Endothelial cell of umbilical vein (primary cell): ENCODE data around the gene B3GALNT1. TPM values are rescaled to one million over a fixed set of nuclear protein-coding genes. Genes with fewer than 3 reads are reported as not detected.

ENCODE experiments used
- BruUV-seq: library from RNA; stranded (reverse); fragments of 400-500 nt; replicated peaks from 2 replicates; lab custom pipeline; 2021; lab: Mats Ljungman, UMichigan
- CTCF ChIA-PET: fragments of 300-600, 350-600 bp; sonication (Branson Sonifier 250); formaldehyde crosslinking; loops from one replicate; lab custom pipeline; 2021; ENCODE audit warnings: antibody characterized with exemption, inconsistent platforms; lab: Charles Lee
- POLR2A ChIA-PET: fragments of 300-600, 350-600 bp; sonication (Branson Sonifier 250); formaldehyde crosslinking; loops from one replicate; lab custom pipeline; 2021; ENCODE audit warnings: antibody characterized with exemption, inconsistent platforms; lab: Charles Lee
- DNase-seq: peaks from one replicate; pipeline ENCODE4 v3.0.0-alpha.2; 2011; ENCODE audit warnings: low read depth, low spot score
- FAIRE-seq: peaks from 2 replicates; lab custom pipeline; 2011; peaks lifted over from hg19 to GRCh38; lab: Jason Lieb, UNC
- H2AFZ ChIP-seq: 2 replicates; pipeline ENCODE4 v1.6.0; 2012; ENCODE audit warnings: low read depth, low read length, control low read depth, inconsistent platforms
- H3K27ac ChIP-seq: 2 replicates; pipeline ENCODE4 v1.5.1; 2011; ENCODE audit warnings: low read depth, mild to moderate bottlenecking, control low read depth, low read length, moderate library complexity; ENCODE audit not compliant: insufficient read depth
- H3K27me3 ChIP-seq, 2 experiments: 2 replicates each; pipeline versions ENCODE4 v1.6.0 to v1.6.1; 2011; ENCODE audit warnings: low read length in 2 of 2, mixed read lengths in 1 of 2; ENCODE audit not compliant: control insufficient read depth in 2 of 2, insufficient read depth in 2 of 2
- H3K36me3 ChIP-seq, 2 experiments: 2 replicates in 1 of 2; 3 replicates in 1 of 2; pipeline ENCODE4 v1.5.1; 2011; ENCODE audit warnings: low read length in 2 of 2, mild to moderate bottlenecking in 1 of 2, moderate library complexity in 1 of 2; ENCODE audit not compliant: control insufficient read depth in 2 of 2, insufficient read depth in 2 of 2; ENCODE audit errors: extremely low read depth in 1 of 2
- H3K4me1 ChIP-seq: 3 replicates; pipeline ENCODE4 v1.5.1; 2011; ENCODE audit warnings: mild to moderate bottlenecking, low read length; ENCODE audit not compliant: control insufficient read depth, insufficient read depth; ENCODE audit errors: extremely low read depth
- H3K4me2 ChIP-seq: 2 replicates; pipeline ENCODE4 v1.6.1; 2011; ENCODE audit warnings: low read length, control low read depth, mixed read lengths; ENCODE audit not compliant: insufficient read depth
- H3K4me3 ChIP-seq, 3 experiments: fragments of 200-600 bp in 1 of 3; sonication (generic), shearing (Covaris generic) in 1 of 3; replicated peaks in 1 of 3; 2 replicates each; pipeline ENCODE4 v1.5.1; 2011 to 2016; ENCODE audit warnings: control low read depth in 3 of 3, low read length in 3 of 3, mild to moderate bottlenecking in 2 of 3, inconsistent platforms in 1 of 3, low read depth in 1 of 3, moderate library complexity in 1 of 3; ENCODE audit not compliant: insufficient read depth in 1 of 3
- H3K79me2 ChIP-seq: 2 replicates; pipeline ENCODE4 v1.6.0; 2012; ENCODE audit warnings: low read length, inconsistent platforms; ENCODE audit not compliant: control insufficient read depth, insufficient read depth
- H3K9ac ChIP-seq: replicated peaks from 2 replicates; pipeline ENCODE3; 2011; ENCODE audit warnings: low read length, control low read depth; ENCODE audit not compliant: insufficient read depth; ENCODE audit errors: extremely low read depth
- H3K9me1 ChIP-seq: replicated peaks from 3 replicates; pipeline ENCODE4 v1.6.0; 2011; ENCODE audit warnings: mild to moderate bottlenecking, low read length; ENCODE audit not compliant: control insufficient read depth, insufficient read depth; ENCODE audit errors: extremely low read depth
- H3K9me3 ChIP-seq: replicated peaks from 2 replicates; pipeline ENCODE4 v1.5.1; 2012; ENCODE audit warnings: low read length, inconsistent platforms; ENCODE audit not compliant: control insufficient read depth, insufficient read depth
- H4K20me1 ChIP-seq: replicated peaks from 2 replicates; pipeline ENCODE3; 2011; ENCODE audit warnings: mild to moderate bottlenecking, low read length; ENCODE audit not compliant: control insufficient read depth, insufficient read depth; ENCODE audit errors: extremely low read depth
- EZH2 ChIP-seq: IDR thresholded peaks from 2 replicates; pipeline ENCODE4 v1.6.1; 2012; ENCODE audit warnings: borderline replicate concordance, low read depth, mild to moderate bottlenecking, moderate library complexity, low read length, inconsistent platforms; ENCODE audit not compliant: severe bottlenecking
- GATA2 ChIP-seq: IDR thresholded peaks from 2 replicates; pipeline ENCODE4 v1.7.0; 2011; ENCODE audit warnings: low read depth, mild to moderate bottlenecking, moderate library complexity, mixed read lengths, low read length; ENCODE audit not compliant: insufficient read length, insufficient read depth
- JUN ChIP-seq: IDR thresholded peaks from 2 replicates; pipeline ENCODE4 v1.6.1; 2011; ENCODE audit warnings: borderline replicate concordance, low read depth; ENCODE audit not compliant: insufficient read length, insufficient read depth
- MYC ChIP-seq: IDR thresholded peaks from one replicate; pipeline ENCODE4 v1.6.1; 2011; ENCODE audit warnings: mild to moderate bottlenecking, low read depth, low read length
- POLR2A ChIP-seq: IDR thresholded peaks from 2 replicates; pipeline ENCODE4 v1.6.1; 2012; ENCODE audit warnings: low read depth, mild to moderate bottlenecking, control low read depth, low read length
- POLR2AphosphoS5 ChIP-seq: IDR thresholded peaks from 2 replicates; pipeline ENCODE4 v1.6.1; 2012; ENCODE audit warnings: low read depth, mild to moderate bottlenecking, control low read depth, low read length, moderate library complexity; ENCODE audit not compliant: insufficient read depth
- dilution Hi-C: fragments of 300-500 bp; cut with MboI; formaldehyde crosslinking; loops from one replicate; pipeline ENCODE4 v1.15.0; 2019; ENCODE audit warnings: low sequenced_read_pairs; ENCODE audit not compliant: extremely low pct_ligation_motif_present
- intact Hi-C: fragments of 100-400 bp; cut with micrococcal nuclease; formaldehyde crosslinking; loops from one replicate; pipeline ENCODE4 v1.10.0; 2022
- polyA plus RNA-seq, 4 experiments: library from polyadenylated mRNA; depleted of rRNA in 3 of 4; stranded (reverse) in 3 of 4; unstranded in 1 of 4; fragments of >200 nt; gene quantifications; 2 replicates each; pipeline versions ENCODE4 v1.2.1 to v1.2.3, GENCODE V29; 2011 to 2012; ENCODE audit warnings: missing spikeins in 1 of 4
- total RNA-seq: library from RNA; stranded (reverse); gene quantifications from 2 replicates; pipeline ENCODE4 v1.2.3, GENCODE V29; 2021
- TF ChIP-seq, protein P1 (sequence below), 2 donors: IDR thresholded peaks; 1 replicate in 1 of 2; 2 replicates in 1 of 2; pipeline ENCODE4 v1.5.1; 2011; ENCODE audit warnings: low read length in 2 of 2, mild to moderate bottlenecking in 2 of 2, moderate library complexity in 2 of 2, control low read depth in 1 of 2, inconsistent platforms in 1 of 2, low read depth in 1 of 2; ENCODE audit not compliant: insufficient read depth in 1 of 2; ENCODE audit errors: extremely low read depth in 1 of 2

B3GALNT1 gene
- total and polyA plus RNA-seq, 2 donors (not counting 3 experiments of a cell fraction or from before 2014, with no cell fraction given) = 19.4 to 29.4 TPM

- H4K20me1 ChIP-seq = no peaks in the 10 kb centered on the region
- no peak for DNase-seq
- H3K36me3 ChIP-seq = no peaks in the 10 kb centered on the region
- BruUV-seq = no TSS peak
- no peaks in the 10 kb centered on the region for H3K4me1 ChIP-seq
- no peaks in the 10 kb centered on the region for H3K9me3 ChIP-seq
- H3K27me3 ChIP-seq = no peaks in the 10 kb centered on the region
- intact Hi-C loops (no loop called here), dilution Hi-C loops (no loop called here)
- H3K79me2 ChIP-seq = no peaks in the 10 kb centered on the region
- ChIA-PET POLR2A (no interaction called here), CTCF (no interaction called here)
- no peak overlapping the region for H3K9ac ChIP-seq
- H3K9me1 ChIP-seq = no peaks in the 10 kb centered on the region
- H3K27ac ChIP-seq = no peak overlapping the region
- TF ChIP-seq GATA2 = no peak
- no peak for TF ChIP-seq POLR2AphosphoS5
- TF ChIP-seq JUN = no peak
- TF ChIP-seq POLR2A = no peak
- no peak for TF ChIP-seq EZH2
- TF ChIP-seq, protein P1, sequence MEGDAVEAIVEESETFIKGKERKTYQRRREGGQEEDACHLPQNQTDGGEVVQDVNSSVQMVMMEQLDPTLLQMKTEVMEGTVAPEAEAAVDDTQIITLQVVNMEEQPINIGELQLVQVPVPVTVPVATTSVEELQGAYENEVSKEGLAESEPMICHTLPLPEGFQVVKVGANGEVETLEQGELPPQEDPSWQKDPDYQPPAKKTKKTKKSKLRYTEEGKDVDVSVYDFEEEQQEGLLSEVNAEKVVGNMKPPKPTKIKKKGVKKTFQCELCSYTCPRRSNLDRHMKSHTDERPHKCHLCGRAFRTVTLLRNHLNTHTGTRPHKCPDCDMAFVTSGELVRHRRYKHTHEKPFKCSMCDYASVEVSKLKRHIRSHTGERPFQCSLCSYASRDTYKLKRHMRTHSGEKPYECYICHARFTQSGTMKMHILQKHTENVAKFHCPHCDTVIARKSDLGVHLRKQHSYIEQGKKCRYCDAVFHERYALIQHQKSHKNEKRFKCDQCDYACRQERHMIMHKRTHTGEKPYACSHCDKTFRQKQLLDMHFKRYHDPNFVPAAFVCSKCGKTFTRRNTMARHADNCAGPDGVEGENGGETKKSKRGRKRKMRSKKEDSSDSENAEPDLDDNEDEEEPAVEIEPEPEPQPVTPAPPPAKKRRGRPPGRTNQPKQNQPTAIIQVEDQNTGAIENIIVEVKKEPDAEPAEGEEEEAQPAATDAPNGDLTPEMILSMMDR (IDR thresholded peaks at IDR 0.05; ENCODE audit: extremely low read depth in 1 of 2, insufficient read depth in 1 of 2, low read depth in 1 of 2, low read length in 2 of 2) = no peak
- TF ChIP-seq MYC = no peak
- H3K4me2 ChIP-seq = no peak overlapping the region
- no peak overlapping the region for H3K4me3 ChIP-seq
- H2AFZ ChIP-seq = no peak overlapping the region
- FAIRE-seq = no peak
Observed at GRCh38 chr3:161153480-161153879, 48.3 kb upstream of the B3GALNT1 start.
